WTC11 (cell line): Measurements from ENCODE around the gene CYSTM1. TPM values are rescaled to one million over a fixed set of nuclear protein-coding genes. Genes with fewer than 3 reads are reported as not detected.

Experiments used
- ATAC-seq: fragments of 200-7000 bp; cut with Tn5 transposase; 2 replicates; pipeline ENCODE4 v1.10.0; 2021; ENCODE audit warnings: mild to moderate bottlenecking, moderate library complexity
- CTCF ChIA-PET: fragments of 300-600 bp; sonication (Branson Sonifier 250); formaldehyde crosslinking; loops from one replicate; lab custom pipeline; 2021; ENCODE audit warnings: antibody characterized with exemption; lab: Charles Lee
- POLR2A ChIA-PET: fragments of 350-600 bp; sonication (Branson Sonifier 250); formaldehyde crosslinking; loops from one replicate; lab custom pipeline; 2021; ENCODE audit warnings: antibody characterized with exemption; lab: Charles Lee
- DNase-seq: peaks from one replicate; pipeline ENCODE4 v3.0.0; 2021; ENCODE audit warnings: low spot score
- H3K27ac Mint-ChIP-seq: 2 replicates; pipeline ENCODE4 v1.8.0; 2021; ENCODE audit warnings: mixed read lengths
- H3K27me3 Mint-ChIP-seq: 2 replicates; pipeline ENCODE4 v1.8.0; 2021; ENCODE audit warnings: low read depth, mild to moderate bottlenecking, moderate library complexity, mixed read lengths
- H3K36me3 Mint-ChIP-seq: 2 replicates; pipeline ENCODE4 v1.8.0; 2021; ENCODE audit warnings: mixed read lengths
- H3K4me1 Mint-ChIP-seq: 2 replicates; pipeline ENCODE4 v1.8.0; 2022; ENCODE audit warnings: mixed read lengths
- H3K4me3 Mint-ChIP-seq: 2 replicates; pipeline ENCODE4 v1.8.0; 2021; ENCODE audit warnings: mild to moderate bottlenecking, moderate library complexity, mixed read lengths
- H3K9me3 Mint-ChIP-seq: 2 replicates; pipeline ENCODE4 v1.8.0; 2021; ENCODE audit warnings: mixed read lengths
- CBFB ChIP-seq: sonication (generic); formaldehyde crosslinking; IDR thresholded peaks from 2 replicates; pipeline ENCODE4 v1.8.1; 2022; ENCODE audit warnings: mild to moderate bottlenecking, low read depth, missing genetic modification reagents
- CDX4 ChIP-seq: fragments of 250-450 bp; sonication (Bioruptor Pico); IDR thresholded peaks from 2 replicates; pipeline ENCODE4 v1.9.0; 2021; ENCODE audit warnings: moderate library complexity, mild to moderate bottlenecking, inconsistent platforms, borderline replicate concordance
- CREM ChIP-seq: sonication (generic); formaldehyde crosslinking; IDR thresholded peaks from 2 replicates; pipeline ENCODE4 v1.8.1; 2022; ENCODE audit warnings: mild to moderate bottlenecking, missing genetic modification reagents, moderate library complexity
- E2F1 ChIP-seq: sonication (generic); formaldehyde crosslinking; IDR thresholded peaks from 2 replicates; pipeline ENCODE4 v1.8.0; 2022; ENCODE audit warnings: mild to moderate bottlenecking, missing genetic modification reagents
- ELF4 ChIP-seq: sonication (generic); formaldehyde crosslinking; IDR thresholded peaks from 2 replicates; pipeline ENCODE4 v1.8.1; 2022; ENCODE audit warnings: low read depth, mild to moderate bottlenecking, moderate library complexity, missing genetic modification reagents
- ERG ChIP-seq: fragments of 250-450 bp; sonication (Bioruptor Pico); IDR thresholded peaks from 2 replicates; pipeline ENCODE4 v1.8.0; 2021; ENCODE audit warnings: mild to moderate bottlenecking
- FOXJ3 ChIP-seq: sonication (generic); formaldehyde crosslinking; IDR thresholded peaks from 2 replicates; pipeline ENCODE4 v1.9.0; 2021; ENCODE audit warnings: missing genetic modification reagents, mild to moderate bottlenecking, borderline replicate concordance
- GTF2I ChIP-seq: fragments of 250-450 bp; sonication (Bioruptor Pico); conservative IDR thresholded peaks from 2 replicates; pipeline ENCODE4 v1.4.0; 2021; ENCODE audit warnings: mild to moderate bottlenecking
- IRF1 ChIP-seq: sonication (generic); formaldehyde crosslinking; IDR thresholded peaks from 2 replicates; pipeline ENCODE4 v1.8.0; 2023; ENCODE audit warnings: missing genetic modification reagents
- MXD4 ChIP-seq: fragments of 250-450 bp; sonication (Bioruptor Pico); IDR thresholded peaks from 2 replicates; pipeline ENCODE4 v1.8.0; 2021; ENCODE audit warnings: mild to moderate bottlenecking, moderate library complexity, borderline replicate concordance
- MYBL2 ChIP-seq: sonication (generic); formaldehyde crosslinking; IDR thresholded peaks from 2 replicates; pipeline ENCODE4 v1.8.1; 2023; ENCODE audit warnings: mild to moderate bottlenecking, moderate library complexity, missing genetic modification reagents
- NFATC4 ChIP-seq: fragments of 250-450 bp; sonication (Bioruptor Pico); IDR thresholded peaks from 2 replicates; pipeline ENCODE4 v1.9.0; 2021; ENCODE audit warnings: mild to moderate bottlenecking
- SMAD3 ChIP-seq: sonication (generic); formaldehyde crosslinking; IDR thresholded peaks from 2 replicates; pipeline ENCODE4 v1.8.0; 2022; ENCODE audit warnings: missing genetic modification reagents, mild to moderate bottlenecking, borderline replicate concordance
- STAT6 ChIP-seq: sonication (generic); formaldehyde crosslinking; conservative IDR thresholded peaks from 2 replicates; pipeline ENCODE4 v1.8.1; 2023; ENCODE audit warnings: mild to moderate bottlenecking, low read depth, missing genetic modification reagents, moderate library complexity
- USF2 ChIP-seq: sonication (generic); formaldehyde crosslinking; IDR thresholded peaks from 2 replicates; pipeline ENCODE4 v1.8.1; 2023; ENCODE audit warnings: mild to moderate bottlenecking, missing genetic modification reagents, moderate library complexity
- ZMAT4 ChIP-seq: fragments of 250-450 bp; sonication (Bioruptor Pico); IDR thresholded peaks from 2 replicates; pipeline ENCODE4 v1.9.0; 2021; ENCODE audit warnings: mild to moderate bottlenecking
- ZNF121 ChIP-seq: sonication (generic); formaldehyde crosslinking; IDR thresholded peaks from 2 replicates; pipeline ENCODE4 v1.8.0; 2023; ENCODE audit warnings: missing genetic modification reagents
- ZNF219 ChIP-seq: sonication (generic); formaldehyde crosslinking; IDR thresholded peaks from 2 replicates; pipeline ENCODE4 v1.8.0; 2023; ENCODE audit warnings: missing genetic modification reagents, mild to moderate bottlenecking, borderline replicate concordance
- ZNF317 ChIP-seq: sonication (generic); formaldehyde crosslinking; IDR thresholded peaks from 2 replicates; pipeline ENCODE4 v1.8.1; 2023; ENCODE audit warnings: low read depth, mild to moderate bottlenecking, moderate library complexity, missing genetic modification reagents, borderline replicate concordance
- total RNA-seq: library from RNA; stranded (reverse); gene quantifications from 3 replicates; pipeline ENCODE4 v1.2.3, GENCODE V29; 2021

Gene CYSTM1
- total RNA-seq, 1 experiment from 2014 or later, result 29.3 TPM

- ChIA-PET CTCF (interaction anchor here (1.0 kb wide), 1 partner anchor 71 kb away, joined by 3 read pairs; the partner anchor contains the start of gene HBEGF), POLR2A (no interaction called here)
- no peak for ATAC-seq
- Mint-ChIP-seq H3K36me3 (peaks cover 14% of the 10 kb centered on the region), H3K9me3 (no peaks in the 10 kb centered on the region)
- TF ChIP-seq CDX4 (CRISPR knock-in tag) (no peak), MXD4 (CRISPR knock-in tag) (no peak), E2F1 (CRISPR knock-in tag) (no peak), IRF1 (CRISPR knock-in tag) (no peak), CREM (CRISPR knock-in tag) (no peak), GTF2I (CRISPR knock-in tag) (no peak), ZNF219 (CRISPR knock-in tag) (no peak), ZMAT4 (no peak), FOXJ3 (no peak), ZNF121 (no peak), NFATC4 (CRISPR knock-in tag) (no peak), ZNF317 (no peak), MYBL2 (CRISPR knock-in tag) (no peak)
- TF ChIP-seq, all 79 proteins: peak for 0
- no peak overlapping the region for H3K27ac Mint-ChIP-seq
- no peaks in the 10 kb centered on the region for H3K27me3 Mint-ChIP-seq
- DNase-seq, result no peak
- H3K4me3 Mint-ChIP-seq, result no peak overlapping the region
- no peaks in the 10 kb centered on the region for H3K4me1 Mint-ChIP-seq
Observed at GRCh38 chr5:140275837-140276236, 100.8 kb downstream of the CYSTM1 start.

- no peak overlapping the region for H3K4me3 Mint-ChIP-seq
- POLR2A ChIA-PET, result no interaction called here
- H3K36me3 Mint-ChIP-seq, result peaks cover 14% of the 10 kb centered on the region
- no peaks in the 10 kb centered on the region for H3K27me3 Mint-ChIP-seq
- no peak for ATAC-seq
- DNase-seq, result no peak
- H3K27ac Mint-ChIP-seq, result no peak overlapping the region
- H3K9me3 Mint-ChIP-seq, result no peaks in the 10 kb centered on the region
- no peak for TF ChIP-seq ZNF317
- H3K4me1 Mint-ChIP-seq, result no peaks in the 10 kb centered on the region
- CTCF ChIA-PET, result no interaction called here
Observed at GRCh38 chr5:140282266-140282665, 107.3 kb downstream of the CYSTM1 start.

GRCh38 chr5:140284013-140284412 is 109.0 kb downstream of the CYSTM1 start:
- H3K4me3 Mint-ChIP-seq, result no peak overlapping the region
- TF ChIP-seq STAT6 (no peak), ERG (no peak), ZMAT4 (no peak), USF2 (CRISPR knock-in tag) (no peak), ELF4 (CRISPR knock-in tag) (no peak), SMAD3 (CRISPR knock-in tag) (no peak), CBFB (CRISPR knock-in tag) (no peak), GTF2I (CRISPR knock-in tag) (no peak)
- TF ChIP-seq, all 79 proteins: peak for 0
- CTCF ChIA-PET, result interaction anchor here (1.3 kb wide), 1 partner anchor 79 kb away, joined by 3 read pairs; no protein-coding TSS in a partner anchor
- H3K27me3 Mint-ChIP-seq, result no peaks in the 10 kb centered on the region
- ATAC-seq (no peak), DNase-seq (no peak)
- no peak overlapping the region for H3K27ac Mint-ChIP-seq
- H3K4me1 Mint-ChIP-seq, result no peaks in the 10 kb centered on the region
- POLR2A ChIA-PET, result no interaction called here
- 0 out of 2 replicates have a peak, but pooled peaks cover 3% of the 10 kb centered on the region for H3K36me3 Mint-ChIP-seq
- H3K9me3 Mint-ChIP-seq, result no peaks in the 10 kb centered on the region
